Measurements from ENCODE around the gene TEX9.
"Not testable (repeated sequence)": the region's sequence is repeated elsewhere in the genome, so short reads cannot be mapped to it uniquely, and the experiment has no call there.

The TEX9 gene

DNA sequence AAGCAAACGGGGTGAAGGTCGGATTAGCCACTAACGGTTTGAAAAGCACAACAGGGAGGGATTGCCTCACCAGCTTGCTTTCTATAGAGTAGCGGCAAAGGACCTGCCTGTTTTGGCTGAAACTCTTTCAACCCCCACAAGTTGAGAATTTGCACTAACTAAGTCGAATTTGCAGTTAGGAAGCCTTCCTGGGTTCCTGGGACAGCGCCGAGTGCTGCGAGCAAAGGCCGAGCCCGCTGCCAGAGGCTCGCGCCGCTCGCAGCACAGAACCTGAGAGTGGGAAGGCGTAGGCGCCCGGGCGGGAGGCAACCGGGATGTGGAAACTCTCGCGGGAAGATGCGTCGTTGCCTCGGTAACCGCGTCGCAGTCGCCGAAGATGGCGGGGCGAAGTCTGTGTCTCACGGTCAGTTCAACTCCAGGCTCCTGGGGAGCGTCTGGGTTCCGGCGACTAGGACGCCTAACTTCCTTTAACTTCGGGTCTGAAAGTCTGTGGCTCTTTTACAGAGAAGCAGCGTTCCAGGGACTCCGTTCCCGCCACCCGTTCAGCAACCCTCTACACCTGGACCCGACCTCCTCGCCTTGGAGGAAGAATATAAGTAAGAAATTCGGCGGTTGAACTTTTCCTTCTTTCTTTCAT, at the start of gene TEX9:
TEX9 (plus strand) TSS at position 352 of the 637 bp plus-strand sequence; CDS start at position 377, 25 bp downstream.
- peak within 1 kb of the TSS; percentile 40 for H3K27ac ChIP-seq
- TF ChIP-seq, protein P1, sequence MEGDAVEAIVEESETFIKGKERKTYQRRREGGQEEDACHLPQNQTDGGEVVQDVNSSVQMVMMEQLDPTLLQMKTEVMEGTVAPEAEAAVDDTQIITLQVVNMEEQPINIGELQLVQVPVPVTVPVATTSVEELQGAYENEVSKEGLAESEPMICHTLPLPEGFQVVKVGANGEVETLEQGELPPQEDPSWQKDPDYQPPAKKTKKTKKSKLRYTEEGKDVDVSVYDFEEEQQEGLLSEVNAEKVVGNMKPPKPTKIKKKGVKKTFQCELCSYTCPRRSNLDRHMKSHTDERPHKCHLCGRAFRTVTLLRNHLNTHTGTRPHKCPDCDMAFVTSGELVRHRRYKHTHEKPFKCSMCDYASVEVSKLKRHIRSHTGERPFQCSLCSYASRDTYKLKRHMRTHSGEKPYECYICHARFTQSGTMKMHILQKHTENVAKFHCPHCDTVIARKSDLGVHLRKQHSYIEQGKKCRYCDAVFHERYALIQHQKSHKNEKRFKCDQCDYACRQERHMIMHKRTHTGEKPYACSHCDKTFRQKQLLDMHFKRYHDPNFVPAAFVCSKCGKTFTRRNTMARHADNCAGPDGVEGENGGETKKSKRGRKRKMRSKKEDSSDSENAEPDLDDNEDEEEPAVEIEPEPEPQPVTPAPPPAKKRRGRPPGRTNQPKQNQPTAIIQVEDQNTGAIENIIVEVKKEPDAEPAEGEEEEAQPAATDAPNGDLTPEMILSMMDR (IDR thresholded peaks at IDR 0.05) = no peak
- no peak for TF ChIP-seq ZFX (IDR thresholded peaks at IDR 0.05; ENCODE audit: borderline replicate concordance)

DNA sequence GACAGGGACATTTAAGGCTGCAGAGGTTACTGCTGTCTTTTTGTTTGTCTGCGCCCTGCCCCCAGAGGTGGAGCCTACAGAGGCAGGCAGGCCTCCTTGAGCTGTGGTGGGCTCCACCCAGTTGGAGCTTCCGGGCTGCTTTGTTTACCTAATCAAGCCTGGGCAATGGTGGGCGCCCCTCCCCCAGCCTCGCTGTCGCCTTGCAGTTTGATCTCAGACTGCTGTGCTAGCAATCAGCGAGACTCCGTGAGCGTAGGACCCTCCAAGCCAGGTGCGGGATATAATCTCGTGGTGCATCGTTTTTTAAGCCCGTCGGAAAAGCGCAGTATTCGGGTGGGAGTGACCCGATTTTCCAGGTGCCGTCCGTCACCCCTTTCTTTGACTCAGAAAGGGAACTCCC, 48.7 kb upstream of the TEX9 start:
- H3K27ac ChIP-seq = not testable (repeated sequence)

DNA sequence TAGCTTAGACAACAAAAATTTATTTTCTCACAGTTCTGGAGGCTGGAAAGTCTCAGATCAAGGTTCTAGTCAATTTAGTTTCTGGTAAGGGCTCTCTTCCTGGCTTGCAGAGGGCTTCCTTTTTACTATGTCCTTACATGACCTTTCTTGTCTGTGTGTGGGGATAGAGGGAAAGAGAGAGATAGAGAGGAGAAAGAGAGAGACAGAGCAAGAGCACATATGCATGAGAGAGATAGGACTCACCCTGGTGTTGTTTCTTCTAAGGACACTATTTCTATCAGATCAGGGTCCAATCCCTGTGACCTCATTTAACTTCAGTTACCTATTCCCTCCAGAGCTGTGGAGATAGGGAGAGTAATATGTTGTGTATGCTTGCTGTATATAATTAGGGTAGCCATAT, 44.9 kb upstream of the TEX9 start:
- no peak overlapping the region for H3K27ac ChIP-seq
- no peak for TF ChIP-seq ZFX (IDR thresholded peaks at IDR 0.05; ENCODE audit: borderline replicate concordance)
- TF ChIP-seq, protein P1 (IDR thresholded peaks at IDR 0.05) = no peak

DNA sequence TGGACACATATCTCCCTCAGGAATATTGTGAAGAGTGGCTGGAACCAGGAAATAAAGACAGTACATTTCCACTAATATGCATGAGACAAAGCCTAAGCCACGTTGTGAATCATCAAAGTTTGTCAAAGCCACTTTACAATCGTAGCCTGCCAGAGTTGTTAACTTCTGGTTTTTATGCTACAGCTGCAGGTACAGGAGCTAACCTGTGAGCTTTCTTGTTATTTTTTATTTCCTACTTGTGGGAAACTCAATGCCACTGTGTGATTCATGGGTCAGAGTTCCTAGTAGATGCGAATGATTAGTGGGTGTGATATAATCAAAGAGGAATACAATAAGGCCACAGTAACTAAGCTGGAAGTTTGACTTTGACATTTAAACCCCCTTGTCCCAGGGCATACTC, 44.4 kb upstream of the TEX9 start:
- TF ChIP-seq, protein P1 (IDR thresholded peaks at IDR 0.05) = no peak
- TF ChIP-seq ZFX (IDR thresholded peaks at IDR 0.05; ENCODE audit: borderline replicate concordance) = no peak
- no peak overlapping the region for H3K27ac ChIP-seq

DNA sequence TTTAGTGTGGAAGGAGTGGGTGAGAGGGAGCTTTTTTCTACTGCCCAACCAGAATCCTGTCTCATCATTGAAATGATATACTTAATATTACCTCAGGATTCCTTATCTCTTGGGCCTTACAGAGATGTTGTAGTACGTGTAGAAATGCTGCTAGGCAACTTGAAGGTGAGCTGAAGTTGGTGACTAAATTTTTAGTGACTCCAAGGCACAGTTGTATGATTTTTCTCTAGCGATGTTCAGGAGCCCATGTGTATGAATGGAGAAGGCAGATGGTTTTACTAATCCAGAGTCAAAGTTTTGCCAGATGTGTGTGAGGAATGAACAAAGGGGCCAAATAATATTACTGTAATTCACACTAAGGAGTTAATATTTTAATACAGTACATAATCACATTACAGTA, 42.8 kb upstream of the TEX9 start:
- H3K27ac ChIP-seq = no peak overlapping the region
- TF ChIP-seq, protein P1 (IDR thresholded peaks at IDR 0.05) = no peak
- no peak for TF ChIP-seq ZFX (IDR thresholded peaks at IDR 0.05; ENCODE audit: borderline replicate concordance)

DNA sequence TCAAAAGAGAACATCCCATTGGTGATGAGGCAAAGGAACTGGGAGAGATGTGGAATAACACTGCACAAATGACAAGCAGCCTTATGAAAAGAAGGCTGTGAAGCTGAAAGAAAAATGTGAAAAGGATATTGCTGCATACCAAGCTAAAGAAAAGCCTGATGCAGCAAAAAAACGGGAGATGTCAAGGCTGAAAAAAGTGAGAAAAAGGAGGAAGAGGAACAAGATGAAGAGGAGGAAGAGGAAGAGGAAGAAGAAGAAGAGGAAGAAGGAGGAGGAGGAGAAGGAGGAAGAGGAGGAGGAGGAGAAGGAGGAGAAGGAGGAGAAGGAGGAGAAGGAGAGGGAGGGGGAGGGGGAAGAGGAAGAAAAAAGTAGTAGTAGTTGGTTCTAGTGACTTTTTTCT, 41.8 kb upstream of the TEX9 start:
- no peak overlapping the region for H3K27ac ChIP-seq
- no peak for TF ChIP-seq ZFX (IDR thresholded peaks at IDR 0.05; ENCODE audit: borderline replicate concordance)
- TF ChIP-seq, protein P1 (IDR thresholded peaks at IDR 0.05) = no peak

DNA sequence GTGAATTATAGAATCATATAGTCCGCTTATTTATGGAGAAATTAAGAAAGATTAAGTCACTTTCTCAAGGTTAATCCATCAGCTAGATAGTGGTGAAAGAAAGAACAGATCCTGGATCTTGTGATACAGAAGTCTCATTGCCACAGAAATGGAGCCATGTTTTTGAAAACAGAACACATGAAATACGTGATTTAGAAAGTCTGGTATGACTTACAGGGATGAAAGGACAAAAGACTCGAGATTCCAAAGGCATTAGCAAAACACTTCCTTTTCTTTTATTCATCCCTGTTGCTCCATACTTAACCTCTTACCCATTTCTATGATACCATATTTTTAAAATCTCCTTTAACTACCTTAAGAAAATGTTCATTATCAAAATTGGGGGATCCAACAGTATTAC, 40.0 kb upstream of the TEX9 start:
- no peak overlapping the region for H3K27ac ChIP-seq
- TF ChIP-seq, protein P1 (IDR thresholded peaks at IDR 0.05) = no peak
- no peak for TF ChIP-seq ZFX (IDR thresholded peaks at IDR 0.05; ENCODE audit: borderline replicate concordance)

Data from 22Rv1 (cell line).